Spleen (tissue), 11 donors: ENCODE data around the gene CHCHD3. TPM values are rescaled to one million over a fixed set of nuclear protein-coding genes. Genes with fewer than 3 reads are reported as not detected.

Experiments used
- DNase-seq: peaks from one replicate; pipeline ENCODE4 v3.0.0-alpha.2; 2020
- H3K27ac ChIP-seq, 8 donors: fragments of 200-600 bp; sonication (generic) in 7 of 8; 1 replicate in 4 of 8; 2 replicates in 4 of 8; pipeline versions ENCODE4 v1.5.0 to v1.8.0; 2016 to 2021; ENCODE audit warnings: inconsistent platforms in 4 of 8, mild to moderate bottlenecking in 4 of 8, moderate library complexity in 1 of 8
- H3K27me3 ChIP-seq, 7 donors: fragments of 200-600 bp; sonication (generic) in 6 of 7; replicated peaks in 1 of 7; 1 replicate in 4 of 7; 2 replicates in 3 of 7; pipeline versions ENCODE4 v1.5.0 to v1.8.0; 2016 to 2021; ENCODE audit warnings: inconsistent platforms in 3 of 7, mild to moderate bottlenecking in 1 of 7
- H3K36me3 ChIP-seq, 6 donors: fragments of 200-600 bp; sonication (generic) in 5 of 6; 1 replicate in 4 of 6; 2 replicates in 2 of 6; pipeline versions ENCODE4 v1.5.0 to v1.8.0; 2016 to 2021; ENCODE audit warnings: inconsistent platforms in 2 of 6
- H3K4me1 ChIP-seq, 6 donors: fragments of 200-600 bp; sonication (generic) in 5 of 6; 1 replicate in 3 of 6; 2 replicates in 3 of 6; pipeline versions ENCODE4 v1.5.0 to v1.8.0; 2016 to 2021; ENCODE audit warnings: inconsistent platforms in 3 of 6
- H3K4me3 ChIP-seq, 8 donors: fragments of 200-600 bp; sonication (generic) in 7 of 8; 1 replicate in 4 of 8; 2 replicates in 4 of 8; pipeline versions ENCODE4 v1.5.0 to v1.8.0; 2016 to 2021; ENCODE audit warnings: inconsistent platforms in 4 of 8, mild to moderate bottlenecking in 4 of 8, moderate library complexity in 2 of 8
- H3K9me3 ChIP-seq, 8 donors: fragments of 200-600 bp; sonication (generic) in 7 of 8; 1 replicate in 4 of 8; 2 replicates in 4 of 8; pipeline versions ENCODE4 v1.5.0 to v1.8.0; 2016 to 2021; ENCODE audit warnings: inconsistent platforms in 4 of 8
- CTCF ChIP-seq, 11 experiments: fragments of 200-600 bp in 7 of 11; fragments of 450-650 bp in 4 of 11; sonication (generic) in 4 of 11; IDR thresholded peaks in 8 of 11; conservative IDR thresholded peaks in 3 of 11; 1 replicate in 7 of 11; 2 replicates in 4 of 11; pipeline versions ENCODE4 v1.4.0 to v1.8.0; 2016 to 2021; ENCODE audit warnings: antibody characterized with exemption in 11 of 11, inconsistent platforms in 4 of 11, mild to moderate bottlenecking in 1 of 11
- POLR2A ChIP-seq, 3 donors: fragments of 450-650 bp; IDR thresholded peaks; one replicate each; pipeline ENCODE4 v1.5.1; 2017; ENCODE audit warnings: antibody characterized with exemption in 3 of 3, mild to moderate bottlenecking in 1 of 3
- POLR2AphosphoS5 ChIP-seq, 3 donors: sonication (generic); formaldehyde crosslinking; IDR thresholded peaks; one replicate each; pipeline ENCODE4 v1.5.1; 2017; ENCODE audit warnings: antibody characterized with exemption in 3 of 3
- WGBS, 5 donors: extraction: QIAGEN DNeasy Blood & Tissue Kit in 3 of 5; methylation state at CpG; one replicate each; pipeline versions ENCODE4 v1.1.5 to v1.1.7; 2013 to 2018; 5-methylcytosine and 5-hydroxymethylcytosine counted together
- intact Hi-C: fragments of 100-400 bp; cut with DNase I; formaldehyde crosslinking; loops from one replicate; pipeline ENCODE4 v1.15.0; 2023; ENCODE audit warnings: low total_unique reads
- polyA plus RNA-seq, 3 donors: library from polyadenylated mRNA; stranded (reverse); fragments of 200-250 nt; gene quantifications; one replicate each; pipeline ENCODE4 v1.2.1, GENCODE V29; 2013
- total RNA-seq, 7 donors: library from RNA; depleted of rRNA in 3 of 7; stranded (reverse); fragments of >200 nt in 3 of 7; fragmentation: NEBNext Ultra II Directional in 4 of 7; extraction: Animal tissue kit (Norgen Biotek cat#: 25700) in 4 of 7; gene quantifications; one replicate each; pipeline versions ENCODE4 v1.1.0 to v1.2.1, GENCODE V29; 2016 to 2021
- donor health status: healthy with polysubstance abuse.
- donor health status: DM: no; HTN: no; CAD: no; lungs with moderate emphysema.
- donor health status: DM: no; HTN: no; CAD: no.
- donor health status: Bipolar disorder and iron deficiency.
- donor health status: healthy.
- donor health status: DM: no; HTN: no; CAD: no.
- donor health status: DM: yes; HTN: yes; CAD: no.

The CHCHD3 gene
- total and polyA plus RNA-seq, 10 donors = 18.6 to 60.3 (median 38.8) TPM

GRCh38 chr7:132991615-132992587, 90.0 kb downstream of the CHCHD3 start:
- no peak for DNase-seq
- intact Hi-C loops = no loop called here
- 82 to 92% (median 88%) methylated on average over 9 of the region's 9 CpGs for WGBS, 5 donors

GRCh38 chr7:132988117-132988516, 93.8 kb downstream of the CHCHD3 start:
- 83 to 100% (median 88%) methylated on average over 1 of the region's 1 CpG for WGBS, 5 donors
- no peak for TF ChIP-seq POLR2A (IDR thresholded peaks at IDR 0.05)
- no peak for TF ChIP-seq POLR2AphosphoS5 (IDR thresholded peaks at IDR 0.05)
- TF ChIP-seq CTCF (IDR thresholded peaks at IDR 0.05 in 8 of 11, conservative IDR thresholded peaks at IDR 0.05 in 3 of 11) = no peak
- Histone ChIP-seq H3K27me3 (no peaks in the 10 kb centered on the region), H3K9me3 (peaks cover 0 to 9% (median 0%) of the 10 kb centered on the region in 8 donors), H3K4me3 (no peak overlapping the region), H3K36me3 (no peaks in the 10 kb centered on the region), H3K27ac (no peak overlapping the region), H3K4me1 (no peaks in the 10 kb centered on the region)
- DNase-seq = no peak
- intact Hi-C loops = no loop called here

More at GRCh38 chr7:132991615-132992587, 90.0 kb downstream of the CHCHD3 start:
- TF ChIP-seq POLR2A (IDR thresholded peaks at IDR 0.05) = no peak
- Histone ChIP-seq H3K36me3 (no peaks in the 10 kb centered on the region), H3K27me3 (no peaks in the 10 kb centered on the region), H3K4me1 (peaks cover 0 to 4% (median 0%) of the 10 kb centered on the region in 6 donors), H3K27ac (no peak overlapping the region), H3K9me3 (peaks cover 0 to 3% (median 0%) of the 10 kb centered on the region in 8 donors), H3K4me3 (no peak overlapping the region)

DNA sequence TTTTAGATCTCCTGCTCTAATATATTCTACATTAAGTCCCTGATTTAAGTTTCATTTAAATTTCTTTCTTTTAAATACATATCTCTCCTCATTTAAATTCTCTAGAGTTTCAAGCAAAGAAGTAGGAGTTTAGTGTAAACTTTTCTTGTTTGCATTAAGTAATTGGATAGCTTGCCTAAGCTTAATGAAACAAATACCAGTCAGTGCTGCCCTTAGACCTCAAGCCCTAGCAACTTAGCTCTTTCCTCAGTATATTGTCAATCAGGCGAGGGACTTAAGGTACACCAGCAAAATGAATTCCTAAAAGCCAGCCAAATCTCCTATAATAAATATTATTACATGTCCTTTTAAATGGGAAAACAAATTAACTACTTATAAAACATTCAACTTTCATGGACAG, 101.5 kb downstream of the CHCHD3 start:
- TF ChIP-seq POLR2A (IDR thresholded peaks at IDR 0.05) (no peak), CTCF (IDR thresholded peaks at IDR 0.05 in 8 of 11, conservative IDR thresholded peaks at IDR 0.05 in 3 of 11) (no peak), POLR2AphosphoS5 (IDR thresholded peaks at IDR 0.05) (no peak)
- Histone ChIP-seq H3K27ac (no peak overlapping the region), H3K4me3 (no peak overlapping the region), H3K27me3 (no peaks in the 10 kb centered on the region), H3K36me3 (no peaks in the 10 kb centered on the region), H3K4me1 (peaks cover 0 to 12% (median 0%) of the 10 kb centered on the region in 6 donors), H3K9me3 (no peaks in the 10 kb centered on the region)
- 89 to 98% (median 97%) methylated on average over 1 of the region's 1 CpG for WGBS, 5 donors
- no peak for DNase-seq
- intact Hi-C loops = no loop called here

DNA sequence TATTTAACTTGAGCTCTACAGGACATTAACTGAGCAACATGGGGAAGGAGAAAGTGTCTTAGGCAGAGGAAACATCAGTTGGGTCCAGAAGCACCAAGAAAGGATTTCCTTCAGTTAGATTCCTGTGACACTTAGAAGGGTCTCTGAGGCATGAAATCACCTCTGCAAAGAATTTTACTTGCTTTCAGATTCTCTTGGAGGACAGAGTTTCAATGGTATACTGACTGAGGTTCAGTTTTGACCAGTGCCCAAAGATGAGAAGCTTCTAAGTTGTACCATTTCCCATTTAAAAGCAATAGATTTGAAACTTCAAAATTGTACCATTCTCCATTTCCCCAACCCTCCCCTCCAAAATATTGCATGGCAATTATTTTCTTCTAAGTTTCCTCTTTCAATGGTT, 102.4 kb downstream of the CHCHD3 start:
- Histone ChIP-seq H3K36me3 (peaks cover 0 to 8% (median 5%) of the 10 kb centered on the region in 6 donors), H3K4me3 (no peak overlapping the region), H3K9me3 (no peaks in the 10 kb centered on the region), H3K27ac (no peak overlapping the region), H3K27me3 (no peaks in the 10 kb centered on the region), H3K4me1 (peaks cover 0 to 12% (median 0%) of the 10 kb centered on the region in 6 donors)
- TF ChIP-seq CTCF (IDR thresholded peaks at IDR 0.05 in 8 of 11, conservative IDR thresholded peaks at IDR 0.05 in 3 of 11) (no peak), POLR2AphosphoS5 (IDR thresholded peaks at IDR 0.05) (no peak), POLR2A (IDR thresholded peaks at IDR 0.05) (no peak)
- DNase-seq = no peak
- intact Hi-C loops = no loop called here
